H1 (cell line): Measurements from ENCODE around the gene LIPC. TPM values are rescaled to one million over a fixed set of nuclear protein-coding genes. Genes with fewer than 3 reads are reported as not detected.

Experiments used
- BACH1 ChIP-seq: IDR thresholded peaks from 2 replicates; pipeline ENCODE4 v1.6.1; 2012; ENCODE audit warnings: low read length, improper control_type of control experiment
- polyA plus RNA-seq, 7 experiments: library from polyadenylated mRNA; depleted of rRNA in 3 of 7; stranded (reverse) in 5 of 7; unstranded in 2 of 7; fragments of >200 nt in 5 of 7; fragments of 200-250 nt in 2 of 7; gene quantifications; 1 replicate in 5 of 7; 2 replicates in 1 of 7; 4 replicates in 1 of 7; pipeline versions ENCODE4 v1.2.1 to v1.2.3, GENCODE V29; 2011 to 2013; ENCODE audit warnings: missing spikeins in 2 of 7, mixed read lengths in 2 of 7
- total RNA-seq: library from RNA; stranded (reverse); fragmentation: NEBNext Ultra II Directional; extraction: Animal tissue kit (Norgen Biotek cat#: 25700); gene quantifications from 2 replicates; pipeline ENCODE4 v1.2.1, GENCODE V29; 2021
- TF ChIP-seq, protein P1 (sequence below): IDR thresholded peaks from 2 replicates; pipeline ENCODE4 v1.6.1; 2012; ENCODE audit warnings: inconsistent platforms
- TF ChIP-seq, protein P2 (sequence below), 3 experiments: IDR thresholded peaks; 1 replicate in 2 of 3; 2 replicates in 1 of 3; pipeline versions ENCODE4 v1.5.1 to v1.6.1; 2011; ENCODE audit warnings: low read length in 3 of 3, mild to moderate bottlenecking in 3 of 3, inconsistent platforms in 2 of 3, low read depth in 1 of 3, moderate library complexity in 1 of 3; ENCODE audit not compliant: insufficient read depth in 1 of 3; ENCODE audit errors: control extremely low read depth in 1 of 3

LIPC gene
- total and polyA plus RNA-seq, 2 of the 8 experiments (the other 6 are each of a cell fraction or from before 2014, with no cell fraction given), result not detected

DNA sequence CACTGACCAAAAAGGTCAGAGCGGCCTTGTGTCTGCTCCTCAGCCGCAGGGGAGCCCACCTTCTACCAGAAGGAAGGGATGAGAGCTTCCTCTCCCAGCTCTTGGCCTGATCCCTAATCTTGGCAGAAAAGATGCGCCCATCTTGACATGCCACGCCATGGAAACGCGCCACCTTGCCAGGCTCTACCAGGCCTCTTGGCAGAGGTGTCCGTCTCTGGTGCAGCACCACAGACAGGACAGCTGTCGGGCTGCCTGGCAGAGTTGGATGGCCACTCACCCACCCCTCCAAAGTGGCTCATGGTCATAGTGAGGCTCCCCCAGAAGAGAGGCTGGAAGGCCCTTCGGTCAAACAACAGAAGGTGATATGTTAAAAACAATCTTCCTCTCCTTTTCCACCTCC, 105.2 kb downstream of the LIPC start (continued):
- no peak for TF ChIP-seq BACH1
- TF ChIP-seq, protein P1, sequence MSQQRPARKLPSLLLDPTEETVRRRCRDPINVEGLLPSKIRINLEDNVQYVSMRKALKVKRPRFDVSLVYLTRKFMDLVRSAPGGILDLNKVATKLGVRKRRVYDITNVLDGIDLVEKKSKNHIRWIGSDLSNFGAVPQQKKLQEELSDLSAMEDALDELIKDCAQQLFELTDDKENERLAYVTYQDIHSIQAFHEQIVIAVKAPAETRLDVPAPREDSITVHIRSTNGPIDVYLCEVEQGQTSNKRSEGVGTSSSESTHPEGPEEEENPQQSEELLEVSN, result no peak
- TF ChIP-seq, protein P2, sequence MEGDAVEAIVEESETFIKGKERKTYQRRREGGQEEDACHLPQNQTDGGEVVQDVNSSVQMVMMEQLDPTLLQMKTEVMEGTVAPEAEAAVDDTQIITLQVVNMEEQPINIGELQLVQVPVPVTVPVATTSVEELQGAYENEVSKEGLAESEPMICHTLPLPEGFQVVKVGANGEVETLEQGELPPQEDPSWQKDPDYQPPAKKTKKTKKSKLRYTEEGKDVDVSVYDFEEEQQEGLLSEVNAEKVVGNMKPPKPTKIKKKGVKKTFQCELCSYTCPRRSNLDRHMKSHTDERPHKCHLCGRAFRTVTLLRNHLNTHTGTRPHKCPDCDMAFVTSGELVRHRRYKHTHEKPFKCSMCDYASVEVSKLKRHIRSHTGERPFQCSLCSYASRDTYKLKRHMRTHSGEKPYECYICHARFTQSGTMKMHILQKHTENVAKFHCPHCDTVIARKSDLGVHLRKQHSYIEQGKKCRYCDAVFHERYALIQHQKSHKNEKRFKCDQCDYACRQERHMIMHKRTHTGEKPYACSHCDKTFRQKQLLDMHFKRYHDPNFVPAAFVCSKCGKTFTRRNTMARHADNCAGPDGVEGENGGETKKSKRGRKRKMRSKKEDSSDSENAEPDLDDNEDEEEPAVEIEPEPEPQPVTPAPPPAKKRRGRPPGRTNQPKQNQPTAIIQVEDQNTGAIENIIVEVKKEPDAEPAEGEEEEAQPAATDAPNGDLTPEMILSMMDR (IDR thresholded peaks at IDR 0.05; ENCODE audit: control extremely low read depth in 1 of 3, insufficient read depth in 1 of 3, low read depth in 1 of 3, low read length in 3 of 3), result no peak
- TF ChIP-seq, all 59 proteins: peak for 0
